Stomach (tissue), 9 donors: ENCODE data around the gene SEC24A. TPM values are rescaled to one million over a fixed set of nuclear protein-coding genes. Genes with fewer than 3 reads are reported as not detected.
"Not testable (repeated sequence)": the region's sequence is repeated elsewhere in the genome, so short reads cannot be mapped to it uniquely, and the experiment has no call there.

Experiments
- DNase-seq, 2 donors: peaks; one replicate each; pipeline versions ENCODE4 v3.0.0 to v3.0.0-alpha.2; 2013 to 2019
- H3K27ac ChIP-seq, 5 donors: fragments of 200-600 bp in 4 of 5; sonication (generic) in 4 of 5; one replicate each; pipeline ENCODE4 v1.5.1; 2013 to 2019; ENCODE audit warnings: mild to moderate bottlenecking in 1 of 5, moderate library complexity in 1 of 5
- H3K27me3 ChIP-seq, 3 donors: fragments of 200-600 bp; sonication (generic); one replicate each; pipeline ENCODE4 v1.5.1; 2017 to 2019; ENCODE audit warnings: mixed run types in 1 of 3
- H3K36me3 ChIP-seq, 4 donors: fragments of 200-600 bp; sonication (generic); 1 replicate in 3 of 4; 2 replicates in 1 of 4; pipeline ENCODE4 v1.5.1; 2016 to 2019
- H3K4me1 ChIP-seq, 4 donors: fragments of 200-600 bp; sonication (generic); one replicate each; pipeline ENCODE4 v1.5.1; 2016 to 2019
- H3K4me3 ChIP-seq, 4 donors: fragments of 200-600 bp; sonication (generic) in 3 of 4; one replicate each; pipeline ENCODE4 v1.5.1; 2016 to 2019; ENCODE audit warnings: mild to moderate bottlenecking in 1 of 4
- H3K9me3 ChIP-seq, 4 donors: fragments of 200-600 bp; sonication (generic); one replicate each; pipeline ENCODE4 v1.5.1; 2016 to 2019
- CTCF ChIP-seq, 7 experiments: fragments of 450-650 bp in 4 of 7; fragments of 200-600 bp in 3 of 7; sonication (generic) in 3 of 7; IDR thresholded peaks; one replicate each; pipeline ENCODE4 v1.5.1; 2016 to 2019; ENCODE audit warnings: antibody characterized with exemption in 7 of 7, control low read depth in 2 of 7, mild to moderate bottlenecking in 1 of 7
- EP300 ChIP-seq: sonication (generic); formaldehyde crosslinking; IDR thresholded peaks from one replicate; pipeline ENCODE4 v1.6.1; 2017; ENCODE audit warnings: antibody characterized with exemption
- POLR2A ChIP-seq, 4 donors: fragments of 450-650 bp; IDR thresholded peaks; one replicate each; pipeline ENCODE4 v1.6.1; 2016; ENCODE audit warnings: antibody characterized with exemption in 4 of 4, control low read depth in 2 of 4, mild to moderate bottlenecking in 1 of 4, moderate library complexity in 1 of 4
- POLR2AphosphoS5 ChIP-seq, 3 donors: sonication (generic); formaldehyde crosslinking; IDR thresholded peaks; one replicate each; pipeline ENCODE4 v1.6.1; 2016; ENCODE audit warnings: antibody characterized with exemption in 3 of 3
- WGBS, 5 donors: extraction: QIAGEN DNeasy Blood & Tissue Kit in 3 of 5; methylation state at CpG; one replicate each; pipeline versions ENCODE4 v1.1.5 to v1.1.7; 2013 to 2018; 5-methylcytosine and 5-hydroxymethylcytosine counted together
- intact Hi-C: fragments of 100-400 bp; cut with DNase I; formaldehyde crosslinking; loops from one replicate; pipeline ENCODE4 v1.15.1; 2023; ENCODE audit warnings: low total_unique reads
- polyA plus RNA-seq, 3 donors: library from polyadenylated mRNA; stranded (reverse); fragments of 200-250 nt; gene quantifications; one replicate each; pipeline ENCODE4 v1.2.3, GENCODE V29; 2013
- total RNA-seq, 5 donors: library from RNA; depleted of rRNA; stranded (reverse); fragments of >200 nt; gene quantifications; one replicate each; pipeline versions ENCODE4 v1.1.0 to v1.2.3, GENCODE V29; 2014 to 2016
- donor health status: healthy with polysubstance abuse.
- donor health status: Bipolar disorder and iron deficiency.
- donor health status: healthy.

Gene SEC24A
- total and polyA plus RNA-seq, 8 donors: 2.8 to 72.4 (median 18.0) TPM

GRCh38 chr5:134626369-134627014 is 22.1 kb upstream of the SEC24A start:
- Histone ChIP-seq H3K27me3 (no peaks in the 10 kb centered on the region), H3K4me1 (peaks cover 18 to 58% (median 34%) of the 10 kb centered on the region in 4 donors), H3K36me3 (peaks cover 0 to 39% (median 23%) of the 10 kb centered on the region in 4 donors), H3K4me3 (no peak overlapping the region), H3K27ac (peak overlapping the region in 4 of 5 donors; percentile 34 to 63 (median 56)), H3K9me3 (no peaks in the 10 kb centered on the region)
- WGBS, 5 donors: 41 to 50% (median 44%) methylated on average over 2 of the region's 2 CpGs
- peak in 1 of 2 donors; percentile 75 for DNase-seq
- TF ChIP-seq POLR2AphosphoS5 (IDR thresholded peaks at IDR 0.05): peak in 2 of 3 donors; percentile 43 to 58
- no peak for TF ChIP-seq POLR2A (IDR thresholded peaks at IDR 0.05)
- intact Hi-C loops: no loop called here

- DNase-seq: no peak
- intact Hi-C loops: no loop called here
- no peaks in the 10 kb centered on the region for H3K27me3 ChIP-seq
- no peak for TF ChIP-seq POLR2AphosphoS5 (IDR thresholded peaks at IDR 0.05)
- no peak for TF ChIP-seq EP300
- H3K36me3 ChIP-seq: peaks cover 0 to 3% (median 0%) of the 10 kb centered on the region in 4 donors
- H3K9me3 ChIP-seq: no peaks in the 10 kb centered on the region
- peaks cover 18 to 42% (median 40%) of the 10 kb centered on the region in 4 donors for H3K4me1 ChIP-seq
- no peak overlapping the region for H3K27ac ChIP-seq
- H3K4me3 ChIP-seq: no peak overlapping the region
- 81 to 88% (median 87%) methylated on average over 10 of the region's 10 CpGs for WGBS, 5 donors
These were observed 14.4 kb upstream of the SEC24A start for GRCh38 chr5:134634227-134634626.

- peaks cover 18 to 47% (median 38%) of the 10 kb centered on the region in 4 donors for H3K4me1 ChIP-seq
- H3K27me3 ChIP-seq, H3K36me3 ChIP-seq, intact Hi-C loops, H3K27ac ChIP-seq, DNase-seq, H3K4me3 ChIP-seq, H3K9me3 ChIP-seq: not testable (repeated sequence)
- WGBS, 5 donors: 64 to 94% (median 93%) methylated on average over 1 of the region's 1 CpG
These were observed 13.2 kb upstream of the SEC24A start for GRCh38 chr5:134635366-134635765.

GRCh38 chr5:134637116-134637721 is 11.4 kb upstream of the SEC24A start:
- intact Hi-C loops: no loop called here
- H3K27ac ChIP-seq: peak overlapping the region; percentile 41 to 79 (median 64)
- no peaks in the 10 kb centered on the region for H3K36me3 ChIP-seq
- H3K4me3 ChIP-seq: no peak overlapping the region
- H3K27me3 ChIP-seq: no peaks in the 10 kb centered on the region
- TF ChIP-seq POLR2A (IDR thresholded peaks at IDR 0.05) (no peak), EP300 (no peak), CTCF (IDR thresholded peaks at IDR 0.05) (no peak), POLR2AphosphoS5 (IDR thresholded peaks at IDR 0.05) (no peak)
- peaks cover 5 to 29% (median 20%) of the 10 kb centered on the region in 4 donors for H3K4me1 ChIP-seq
- peak; percentile 54 to 83 for DNase-seq
- H3K9me3 ChIP-seq: no peaks in the 10 kb centered on the region
- WGBS, 5 donors: 34 to 57% (median 48%) methylated on average over 9 of the region's 9 CpGs

GRCh38 chr5:134638760-134639201 is 9.8 kb upstream of the SEC24A start:
- H3K27me3 ChIP-seq: no peaks in the 10 kb centered on the region
- peaks cover 0 to 22% (median 14%) of the 10 kb centered on the region in 4 donors for H3K4me1 ChIP-seq
- TF ChIP-seq POLR2AphosphoS5 (IDR thresholded peaks at IDR 0.05) (peak in 2 of 3 donors; percentile 32 to 58), EP300 (no peak), POLR2A (IDR thresholded peaks at IDR 0.05) (no peak)
- H3K27ac ChIP-seq: peak overlapping the region; percentile 63 to 79 (median 70)
- H3K4me3 ChIP-seq: no peak overlapping the region
- intact Hi-C loops: no loop called here
- peak; percentile 70 to 79 for DNase-seq
- H3K36me3 ChIP-seq: no peaks in the 10 kb centered on the region
- WGBS, 5 donors: 40 to 68% (median 49%) methylated on average over 4 of the region's 4 CpGs
- H3K9me3 ChIP-seq: no peaks in the 10 kb centered on the region

GRCh38 chr5:134642931-134643530 is 5.6 kb upstream of the SEC24A start:
- no peaks in the 10 kb centered on the region for H3K9me3 ChIP-seq
- peaks cover 11 to 29% (median 24%) of the 10 kb centered on the region in 4 donors for H3K4me1 ChIP-seq
- no peaks in the 10 kb centered on the region for H3K27me3 ChIP-seq
- no peaks in the 10 kb centered on the region for H3K36me3 ChIP-seq
- intact Hi-C loops: no loop called here
- H3K4me3 ChIP-seq: no peak overlapping the region
- no peak for DNase-seq
- TF ChIP-seq EP300 (no peak), POLR2A (IDR thresholded peaks at IDR 0.05) (no peak), POLR2AphosphoS5 (IDR thresholded peaks at IDR 0.05) (no peak), CTCF (IDR thresholded peaks at IDR 0.05) (no peak)
- 72 to 83% (median 78%) methylated on average over 6 of the region's 6 CpGs for WGBS, 5 donors
- peak overlapping the region in 1 of 5 donors; percentile 45 for H3K27ac ChIP-seq
